GM12891 (cell line): ENCODE measurements around the gene DNAJC28.

Source experiments
- POLR2A ChIP-seq: IDR thresholded peaks from 2 replicates; pipeline ENCODE4 v1.6.1; 2011; ENCODE audit warnings: low read depth, low read length, control low read depth
- POLR2AphosphoS5 ChIP-seq: IDR thresholded peaks from 2 replicates; pipeline ENCODE4 v1.6.1; 2011; ENCODE audit warnings: low read depth, low read length, control low read depth
- POU2F2 ChIP-seq: IDR thresholded peaks from 2 replicates; pipeline ENCODE4 v1.6.1; 2011; ENCODE audit warnings: low read depth, mild to moderate bottlenecking, control low read depth, low read length, moderate library complexity
- SPI1 ChIP-seq: IDR thresholded peaks from 2 replicates; pipeline ENCODE4 v1.6.1; 2011; ENCODE audit warnings: low read depth, low read length, control low read depth
- TAF1 ChIP-seq: IDR thresholded peaks from 2 replicates; pipeline ENCODE4 v1.6.1; 2011; ENCODE audit warnings: low read depth, low read length, control low read depth

- TF ChIP-seq POLR2A (no peak), SPI1 (no peak), TAF1 (no peak), POLR2AphosphoS5 (no peak), POU2F2 (no peak)
These were observed 45.7 kb upstream of the DNAJC28 start for GRCh38 chr21:33537212-33537611.
